ENCODE measurements around the gene TXNDC8. TPM values are rescaled to one million over a fixed set of nuclear protein-coding genes. Genes with fewer than 3 reads are reported as not detected.

TXNDC8 gene
- total and polyA plus RNA-seq, 12 donors = not detected

GRCh38 chr9:110256380-110257096, 81.1 kb downstream of the TXNDC8 start, which contains the start of gene TXN:
TSS of gene TXN (minus strand) at chr9:110256507. CDS start at chr9:110256435, 72 bp downstream.
- intact Hi-C loops (cut with DNase I) = no loop called here
- DNase-seq = peak; percentile 86 to 96 (median 91)
- H3K27ac ChIP-seq = peak within 1 kb of the TSS; percentile 56 to 92 (median 87)
- peaks cover 9 to 30% of the 10 kb centered on the region in 2 donors for H3K4me1 ChIP-seq (replicated peaks in 1 of 2)
- TF ChIP-seq CTCF (IDR thresholded peaks at IDR 0.05) (no peak), POLR2A (IDR thresholded peaks at IDR 0.05) (peak; percentile 88 to 90)
- WGBS, 4 donors = 0 to 1% (median 0%) methylated on average over 19 to 65 of the region's 65 CpGs
- H3K36me3 ChIP-seq (replicated peaks in 1 of 2) = no peaks in the 10 kb centered on the region
- H3K27me3 ChIP-seq = no peaks in the 10 kb centered on the region
- H3K4me3 ChIP-seq = peak within 1 kb of the TSS; percentile 62 to 88 (median 72)
- H3K9me3 ChIP-seq (replicated peaks in 1 of 3) = no peaks in the 10 kb centered on the region

- Histone ChIP-seq H3K27me3 (no peaks in the 10 kb centered on the region), H3K27ac (peak overlapping the region; percentile 56 to 92 (median 87)), H3K4me1 (replicated peaks in 1 of 2) (peaks cover 9 to 30% of the 10 kb centered on the region in 2 donors), H3K4me3 (peak overlapping the region; percentile 37 to 88 (median 67)), H3K9me3 (replicated peaks in 1 of 3) (no peaks in the 10 kb centered on the region), H3K36me3 (replicated peaks in 1 of 2) (no peaks in the 10 kb centered on the region)
- TF ChIP-seq CTCF (IDR thresholded peaks at IDR 0.05) (no peak), POLR2A (IDR thresholded peaks at IDR 0.05) (peak; percentile 37 to 64)
- intact Hi-C loops (cut with DNase I) = no loop called here
- peak; percentile 64 to 82 (median 72) for DNase-seq
- WGBS, 4 donors = 0 to 5% (median 0%) methylated on average over 4 to 81 of the region's 81 CpGs
Observed at GRCh38 chr9:110255463-110256379, 81.9 kb downstream of the TXNDC8 start.

- H3K27me3 ChIP-seq = no peaks in the 10 kb centered on the region
- peaks cover 0 to 3% of the 10 kb centered on the region in 2 donors for H3K36me3 ChIP-seq (replicated peaks in 1 of 2)
- 10 to 16% (median 11%) methylated on average over 17 of the region's 17 CpGs for WGBS, 4 donors
- H3K27ac ChIP-seq = peak overlapping the region in 4 of 5 donors; percentile 70 to 92 (median 88)
- DNase-seq = no peak
- intact Hi-C loops (cut with DNase I) = no loop called here
- H3K4me1 ChIP-seq (replicated peaks in 1 of 2) = peaks cover 9 to 30% of the 10 kb centered on the region in 2 donors
- TF ChIP-seq POLR2A (IDR thresholded peaks at IDR 0.05) = no peak
- TF ChIP-seq CTCF (IDR thresholded peaks at IDR 0.05) = no peak
- no peaks in the 10 kb centered on the region for H3K9me3 ChIP-seq (replicated peaks in 1 of 3)
- peak overlapping the region in 2 of 4 donors; percentile 72 to 88 for H3K4me3 ChIP-seq
Observed at GRCh38 chr9:110255034-110255462, 82.6 kb downstream of the TXNDC8 start.

GRCh38 chr9:110254500-110254899, 83.2 kb downstream of the TXNDC8 start:
- Histone ChIP-seq H3K4me1 (replicated peaks in 1 of 2) (peaks cover 9 to 30% of the 10 kb centered on the region in 2 donors), H3K27ac (peak overlapping the region in 1 of 5 donors; percentile 90), H3K9me3 (replicated peaks in 1 of 3) (no peaks in the 10 kb centered on the region), H3K36me3 (replicated peaks in 1 of 2) (peaks cover 0 to 3% of the 10 kb centered on the region in 2 donors), H3K4me3 (peak overlapping the region in 1 of 4 donors; percentile 72), H3K27me3 (no peaks in the 10 kb centered on the region)
- DNase-seq = no peak
- intact Hi-C loops (cut with DNase I) = no loop called here
- no peak for TF ChIP-seq CTCF (IDR thresholded peaks at IDR 0.05)
- TF ChIP-seq POLR2A (IDR thresholded peaks at IDR 0.05) = no peak
- 80 to 96% (median 86%) methylated on average over 2 of the region's 2 CpGs for WGBS, 4 donors
